ENCODE measurements around the gene CLEC17A.

CLEC17A gene

GRCh38 chr19:14544977-14545715 lies 37.7 kb upstream of the CLEC17A start:
- no peak for TF ChIP-seq CTCF (conservative IDR thresholded peaks at IDR 0.05)
- H3K27ac ChIP-seq: no peak overlapping the region

DNA sequence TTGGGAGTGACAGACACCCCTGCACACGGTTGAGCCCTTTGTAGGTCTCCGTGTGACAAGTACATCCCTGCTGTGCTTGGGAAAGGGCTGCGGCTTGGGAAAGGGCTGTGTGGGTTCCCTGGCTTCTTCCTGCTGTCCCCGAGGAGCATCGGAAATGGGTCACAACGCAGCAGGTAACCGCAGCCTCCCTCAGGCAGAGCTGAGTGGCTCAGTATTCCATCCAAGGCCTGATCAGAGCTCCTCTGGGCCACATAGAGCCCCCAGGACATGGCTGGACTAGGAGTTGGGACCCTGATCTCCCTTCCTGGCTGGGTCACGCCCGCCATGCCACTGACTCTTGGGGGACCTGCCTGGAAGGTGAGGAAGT lies 37.2 kb upstream of the CLEC17A start:
- TF ChIP-seq CTCF (conservative IDR thresholded peaks at IDR 0.05): no peak
- no peak overlapping the region for H3K27ac ChIP-seq

DNA sequence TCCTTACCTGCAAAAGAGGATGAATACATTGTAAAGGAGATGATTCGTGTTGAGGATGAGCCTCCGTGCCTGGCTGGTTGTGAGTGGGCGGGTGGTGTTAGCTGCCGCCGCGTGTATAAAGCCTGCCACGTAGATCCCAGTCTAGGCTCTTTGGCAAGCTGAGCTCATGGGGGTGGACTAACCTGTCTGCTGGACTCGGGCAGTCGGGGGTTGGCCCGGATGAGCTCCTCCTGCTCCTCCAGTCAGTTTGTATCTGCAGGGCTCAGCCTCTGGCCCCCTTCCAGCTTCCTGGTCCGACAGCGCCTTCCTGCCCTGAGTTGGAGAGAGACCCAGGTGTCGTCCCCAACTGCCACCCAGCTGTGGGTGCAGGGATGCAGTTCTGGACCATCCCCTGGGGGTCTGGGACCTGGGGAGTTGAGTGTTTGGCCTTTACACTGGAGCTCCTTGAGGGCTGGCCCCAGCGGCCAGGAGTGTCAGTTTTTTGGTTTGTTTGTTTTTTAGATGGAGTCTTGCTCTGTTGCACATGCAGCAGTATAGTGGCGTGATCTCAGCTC lies 32.6 kb upstream of the CLEC17A start:
- 0 out of 2 replicates have a peak, but pooled peaks have one; percentile 6 for TF ChIP-seq CTCF (conservative IDR thresholded peaks at IDR 0.05)
- peak overlapping the region; percentile 82 for H3K27ac ChIP-seq

GRCh38 chr19:14551134-14552005 lies 31.5 kb upstream of the CLEC17A start:
- peak overlapping the region; percentile 82 for H3K27ac ChIP-seq

- H3K27ac ChIP-seq: peak overlapping the region; percentile 82; the same call in 1 of the 2 replicates
Measured at GRCh38 chr19:14552006-14552360, 30.9 kb upstream of the CLEC17A start.

DNA sequence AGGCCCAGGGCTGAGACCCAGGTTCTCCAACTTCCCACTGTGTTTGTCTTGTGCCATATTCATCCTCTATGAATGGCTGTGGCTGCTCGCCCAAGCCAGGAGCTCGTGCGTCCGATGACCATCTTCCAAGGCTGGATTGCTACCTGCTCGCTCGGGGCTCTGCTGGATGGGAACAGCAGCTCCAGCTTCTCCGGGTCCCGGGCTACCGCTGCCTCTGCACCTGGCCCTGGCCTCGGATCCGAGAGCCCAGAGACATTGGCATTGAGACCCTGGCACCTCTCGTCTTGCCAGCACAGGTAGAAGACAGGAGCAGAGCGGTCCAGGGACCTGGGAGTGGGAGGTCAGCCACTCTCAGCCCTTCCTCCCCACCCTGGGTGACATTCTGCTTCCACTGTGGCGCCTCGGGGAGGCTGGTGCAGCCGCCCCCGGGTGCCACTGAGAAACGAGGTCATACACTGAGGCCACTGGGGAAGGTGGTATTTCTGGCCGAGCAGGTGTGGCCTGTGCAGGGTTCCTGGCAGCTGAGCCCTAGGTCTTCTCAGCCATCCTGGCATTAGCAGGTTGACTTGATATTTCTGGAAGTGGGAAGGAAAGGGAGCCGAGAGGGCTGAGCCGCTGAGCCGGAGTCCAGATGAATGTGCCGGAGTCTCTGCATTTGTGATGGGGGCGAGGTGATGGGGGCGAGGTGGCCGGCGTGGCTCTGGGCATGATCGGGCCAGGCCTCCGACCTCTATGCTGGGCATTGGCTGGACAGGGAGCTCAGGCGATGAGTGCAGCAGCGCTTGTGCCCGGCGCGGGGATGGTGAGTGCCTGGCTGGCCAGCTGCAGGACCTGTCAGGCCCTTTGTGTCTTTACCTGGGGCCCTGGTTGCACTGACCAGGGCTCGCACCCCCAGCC lies 29.6 kb upstream of the CLEC17A start:
- TF ChIP-seq CTCF (conservative IDR thresholded peaks at IDR 0.05): no peak
- H3K27ac ChIP-seq: peak overlapping the region; percentile 82

DNA sequence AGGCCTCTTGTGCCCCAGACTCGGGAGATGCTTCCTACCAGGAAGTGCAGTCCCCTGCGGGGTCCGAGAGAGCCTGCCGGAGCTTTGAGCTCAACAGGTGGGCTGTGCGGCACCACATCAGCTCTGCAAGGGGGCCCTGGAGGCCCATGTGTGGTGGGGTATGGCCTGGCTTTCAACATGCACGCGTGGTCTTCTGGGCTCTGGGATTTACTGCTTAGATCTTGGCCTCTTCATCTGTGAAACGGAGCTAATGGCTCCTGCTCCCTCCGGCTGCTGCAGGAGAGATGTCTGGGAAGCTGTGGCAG lies 29.0 kb upstream of the CLEC17A start:
- H3K27ac ChIP-seq: peak overlapping the region; percentile 82
- no peak for TF ChIP-seq CTCF (conservative IDR thresholded peaks at IDR 0.05)

DNA sequence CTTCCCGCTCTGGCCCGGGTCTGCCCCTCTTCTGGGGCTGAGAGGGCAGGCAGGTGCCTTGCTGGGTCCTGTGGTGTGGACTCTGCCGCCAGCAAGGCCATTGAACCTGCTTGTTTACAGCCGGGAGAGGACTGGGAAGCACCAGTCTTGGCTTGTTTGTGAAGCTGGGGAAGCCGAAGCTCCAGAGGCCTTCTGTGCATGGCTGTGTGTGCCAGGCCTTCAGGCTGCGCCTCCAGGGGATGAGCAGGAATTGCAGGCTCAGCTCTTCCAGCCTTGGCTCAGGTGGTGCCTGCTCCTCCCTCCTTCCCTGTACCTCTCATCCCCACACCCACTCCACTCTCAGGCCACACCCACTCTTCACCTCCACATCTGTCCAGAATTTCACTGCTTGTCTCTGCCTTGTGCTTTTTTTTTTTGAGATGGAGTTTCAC lies 28.5 kb upstream of the CLEC17A start:
- H3K27ac ChIP-seq: peak overlapping the region; percentile 82
- peak; percentile 40; the same call in 1 of the 2 replicates for TF ChIP-seq CTCF (conservative IDR thresholded peaks at IDR 0.05)

All from VCaP (cell line).